HCT116 (cell line): ENCODE measurements around the gene ZNF423. TPM values are rescaled to one million over a fixed set of nuclear protein-coding genes. Genes with fewer than 3 reads are reported as not detected.

Experiments used
- ATAC-seq: fragments of 200-7000 bp; cut with Tn5 transposase; 2 replicates; pipeline ENCODE4 v1.9.1; 2020; ENCODE audit warnings: mild to moderate bottlenecking, moderate library complexity
- BruUV-seq: library from RNA; stranded (reverse); fragments of 400-500 nt; replicated peaks from 2 replicates; lab custom pipeline; 2021; lab: Mats Ljungman, UMichigan
- CTCF ChIA-PET: fragments of 300-600 bp; sonication (Branson Sonifier 250); formaldehyde crosslinking; loops from one replicate; lab custom pipeline; 2021; ENCODE audit warnings: antibody characterized with exemption; lab: Charles Lee
- POLR2A ChIA-PET: fragments of 300-600, 350-600 bp; sonication (Branson Sonifier 250); formaldehyde crosslinking; loops from one replicate; lab custom pipeline; 2021; ENCODE audit warnings: antibody characterized with exemption; lab: Charles Lee
- RAD21 ChIA-PET, 2 experiments: fragments of 300-600 bp; sonication (Branson Sonifier 250); formaldehyde crosslinking; loops; one replicate each; lab custom pipeline; 2023; ENCODE audit warnings: low total read pairs in 2 of 2; ENCODE audit not compliant: uncharacterized antibody in 2 of 2, unreplicated experiment in 2 of 2, low non-redundant PET in 1 of 2; lab: Charles Lee
- DNase-seq: peaks from one replicate; pipeline ENCODE4 v3.0.0-alpha.2; 2010; ENCODE audit warnings: low read depth, low spot score
- H2AFZ ChIP-seq: fragments of 200-600 bp; shearing (Covaris generic), sonication (generic); 2 replicates; pipeline ENCODE4 v1.6.1; 2017; ENCODE audit warnings: low read depth, mixed run types, mixed read lengths, antibody characterized with exemption, low read length; ENCODE audit not compliant: poor library complexity, severe bottlenecking
- H3K27ac ChIP-seq: 2 replicates; pipeline ENCODE4 v1.5.1; 2012; ENCODE audit warnings: low read depth, low read length
- H3K27me3 ChIP-seq: fragments of 200-600 bp; sonication (generic); 2 replicates; pipeline ENCODE4 v1.6.1; 2016; ENCODE audit warnings: mixed run types, low read length, mixed read lengths; ENCODE audit not compliant: insufficient read depth
- H3K36me3 ChIP-seq, 2 experiments: fragments of 200-500 bp in 1 of 2; fragments of 200-600 bp in 1 of 2; sonication (Bioruptor generic) in 1 of 2; sonication (generic) in 1 of 2; 2 replicates each; pipeline versions ENCODE4 v1.5.1 to v1.6.1; 2014 to 2016; ENCODE audit warnings: low read length in 2 of 2, inconsistent platforms in 1 of 2, mixed read lengths in 1 of 2, mixed run types in 1 of 2; ENCODE audit not compliant: insufficient read depth in 2 of 2, control insufficient read depth in 1 of 2
- H3K4me1 ChIP-seq, 2 experiments: fragments of 200-600 bp in 1 of 2; sonication (generic) in 1 of 2; 2 replicates each; pipeline versions ENCODE4 v1.5.1 to v1.6.1; 2012 to 2017; ENCODE audit warnings: low read length in 2 of 2, inconsistent platforms in 1 of 2, mild to moderate bottlenecking in 1 of 2, mixed read lengths in 1 of 2, mixed run types in 1 of 2, moderate library complexity in 1 of 2; ENCODE audit not compliant: insufficient read depth in 2 of 2, control insufficient read depth in 1 of 2
- H3K4me2 ChIP-seq: fragments of 200-600 bp; sonication (generic); 2 replicates; pipeline ENCODE4 v1.6.1; 2017; ENCODE audit warnings: mixed run types, low read length, mixed read lengths
- H3K4me3 ChIP-seq, 2 experiments: fragments of 200-600 bp in 1 of 2; sonication (generic) in 1 of 2; replicated peaks in 1 of 2; 2 replicates each; pipeline ENCODE4 v1.5.1; 2011 to 2016; ENCODE audit warnings: low read length in 2 of 2, control low read depth in 1 of 2, low read depth in 1 of 2, mild to moderate bottlenecking in 1 of 2, mixed read lengths in 1 of 2, mixed run types in 1 of 2
- H3K79me2 ChIP-seq: fragments of 200-600 bp; sonication (generic); 2 replicates; pipeline ENCODE4 v1.6.1; 2017; ENCODE audit warnings: mild to moderate bottlenecking, mixed run types, low read length, moderate library complexity, mixed read lengths; ENCODE audit not compliant: insufficient read depth
- H3K9ac ChIP-seq: fragments of 200-600 bp; sonication (generic); 2 replicates; pipeline ENCODE4 v1.6.1; 2016; ENCODE audit warnings: low read length, mixed read lengths
- H3K9me2 ChIP-seq: fragments of 200-600 bp; sonication (generic), shearing (Covaris generic); 2 replicates; pipeline ENCODE4 v1.6.1; 2017; ENCODE audit warnings: mixed run types, mild to moderate bottlenecking, moderate library complexity; ENCODE audit not compliant: insufficient read depth
- H3K9me3 ChIP-seq, 2 experiments: fragments of 200-500 bp in 1 of 2; fragments of 200-600 bp in 1 of 2; sonication (Bioruptor generic) in 1 of 2; sonication (generic) in 1 of 2; 2 replicates each; pipeline ENCODE4 v1.6.1; 2014 to 2017; ENCODE audit warnings: low read length in 2 of 2, mixed read lengths in 2 of 2, inconsistent platforms in 1 of 2, low read depth in 1 of 2, mild to moderate bottlenecking in 1 of 2, mixed run types in 1 of 2, moderate library complexity in 1 of 2; ENCODE audit not compliant: control insufficient read depth in 1 of 2, insufficient read depth in 1 of 2
- H4K20me1 ChIP-seq: fragments of 200-600 bp; sonication (generic), shearing (Covaris generic); 2 replicates; pipeline ENCODE4 v1.6.1; 2017; ENCODE audit warnings: mixed run types, mild to moderate bottlenecking, moderate library complexity; ENCODE audit not compliant: insufficient read depth
- CEBPB ChIP-seq: IDR thresholded peaks from 2 replicates; pipeline ENCODE4 v1.6.1; 2012; ENCODE audit warnings: low read depth
- EGR1 ChIP-seq: IDR thresholded peaks from 2 replicates; pipeline ENCODE4 v1.6.1; 2012; ENCODE audit warnings: low read depth
- ELF1 ChIP-seq: IDR thresholded peaks from 2 replicates; pipeline ENCODE4 v1.6.1; 2012; ENCODE audit warnings: low read depth, borderline replicate concordance
- EZH2 ChIP-seq: fragments of 200-600 bp; sonication (generic); IDR thresholded peaks from 2 replicates; pipeline ENCODE4 v1.6.1; 2017; ENCODE audit warnings: antibody characterized with exemption, mixed run types
- JUND ChIP-seq: IDR thresholded peaks from 2 replicates; pipeline ENCODE4 v1.6.1; 2012
- POLR2AphosphoS5 ChIP-seq: IDR thresholded peaks from 2 replicates; pipeline ENCODE4 v1.6.1; 2011; ENCODE audit warnings: mild to moderate bottlenecking, low read depth, low read length, moderate library complexity
- intact Hi-C: fragments of 100-400 bp; cut with micrococcal nuclease; formaldehyde crosslinking; loops from 2 replicates; pipeline ENCODE4 v1.10.0; 2022
- total RNA-seq: library from RNA; stranded (reverse); gene quantifications from one replicate; pipeline ENCODE4 v1.2.1, GENCODE V29; 2021; ENCODE audit not compliant: unreplicated experiment
- TF ChIP-seq, protein P1 (sequence below): IDR thresholded peaks from 2 replicates; pipeline ENCODE4 v1.6.1; 2012

Gene ZNF423
- total RNA-seq, 1 experiment from 2014 or later: 0.22 TPM

- H3K27ac ChIP-seq: no peak overlapping the region
- ChIA-PET RAD21 (no interaction called here), POLR2A (no interaction called here), CTCF (no interaction called here)
- H3K4me2 ChIP-seq: no peak overlapping the region
- H3K9me3 ChIP-seq: no peaks in the 10 kb centered on the region
- H3K27me3 ChIP-seq: no peaks in the 10 kb centered on the region
- H3K4me3 ChIP-seq: no peak overlapping the region
- H4K20me1 ChIP-seq: no peaks in the 10 kb centered on the region
- TF ChIP-seq EGR1 (no peak), ELF1 (no peak), POLR2AphosphoS5 (no peak)
- no TSS peak for BruUV-seq
- H3K9me2 ChIP-seq: no peaks in the 10 kb centered on the region
- H2AFZ ChIP-seq: no peak overlapping the region
- no peak for ATAC-seq
- no peak overlapping the region for H3K9ac ChIP-seq
- no peak for DNase-seq
- no peaks in the 10 kb centered on the region for H3K79me2 ChIP-seq
- intact Hi-C loops: no loop called here
- no peaks in the 10 kb centered on the region for H3K36me3 ChIP-seq
- no peaks in the 10 kb centered on the region for H3K4me1 ChIP-seq
Measured at GRCh38 chr16:49664221-49665215, 191.4 kb downstream of the ZNF423 start.

DNA sequence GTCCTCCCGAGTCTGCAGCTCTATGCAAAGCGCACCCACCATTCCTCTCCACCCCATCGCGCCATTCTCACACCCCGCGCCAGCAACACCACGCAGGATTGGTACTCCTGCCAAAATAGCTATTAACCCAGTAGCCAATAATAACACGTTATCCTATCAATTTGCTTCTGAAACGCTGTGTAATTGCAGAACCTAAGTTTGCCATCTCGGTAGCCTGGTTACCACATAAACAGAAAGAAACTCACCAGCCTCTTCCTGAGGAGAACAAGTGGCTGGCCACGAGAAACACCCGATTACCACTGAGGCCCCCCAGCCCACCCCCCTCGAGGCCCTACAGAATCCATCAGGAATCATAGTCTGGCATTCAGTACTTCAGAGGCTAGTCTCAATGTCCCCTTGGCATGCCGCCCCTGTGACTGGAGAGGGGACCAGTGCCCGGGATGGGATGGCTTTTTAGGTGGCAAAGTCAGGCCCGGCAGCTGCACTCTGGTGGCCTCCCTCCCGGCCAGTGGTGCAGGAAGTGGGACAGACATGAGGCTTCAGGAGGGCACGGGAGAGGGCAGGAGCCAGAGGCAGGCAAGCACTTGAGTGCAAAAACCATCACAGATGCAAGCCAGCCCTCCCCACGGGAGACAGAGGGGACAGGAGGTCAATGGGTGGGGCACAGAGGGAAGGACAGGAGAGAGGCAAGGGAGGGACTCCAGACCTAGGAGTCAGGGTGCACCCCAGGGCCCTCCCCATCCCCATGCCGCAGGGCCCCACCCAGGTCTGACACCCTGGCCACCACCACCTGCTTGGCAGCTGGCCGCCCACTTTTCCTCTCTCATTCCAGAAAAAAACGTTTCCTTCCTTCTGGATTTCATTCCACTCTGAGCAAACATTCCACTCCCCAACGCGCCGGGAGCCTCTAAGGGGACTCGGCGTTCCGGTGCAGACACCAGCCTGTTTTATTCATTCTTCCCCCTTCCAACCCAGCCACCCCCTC lies 192.5 kb downstream of the ZNF423 start:
- no peak for ATAC-seq
- no peak for TF ChIP-seq JUND
- no peak for TF ChIP-seq CEBPB
- no peak for TF ChIP-seq EZH2
- TF ChIP-seq, protein P1, sequence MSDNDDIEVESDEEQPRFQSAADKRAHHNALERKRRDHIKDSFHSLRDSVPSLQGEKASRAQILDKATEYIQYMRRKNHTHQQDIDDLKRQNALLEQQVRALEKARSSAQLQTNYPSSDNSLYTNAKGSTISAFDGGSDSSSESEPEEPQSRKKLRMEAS: no peak
- intact Hi-C loops: no loop called here
- H3K27ac ChIP-seq: no peak overlapping the region
- ChIA-PET RAD21 (no interaction called here), POLR2A (no interaction called here), CTCF (no interaction called here)
- H2AFZ ChIP-seq: no peak overlapping the region
- H4K20me1 ChIP-seq: no peaks in the 10 kb centered on the region
- H3K9me3 ChIP-seq: no peaks in the 10 kb centered on the region
- no peaks in the 10 kb centered on the region for H3K27me3 ChIP-seq
- H3K4me2 ChIP-seq: no peak overlapping the region
- no peak overlapping the region for H3K9ac ChIP-seq
- H3K9me2 ChIP-seq: no peaks in the 10 kb centered on the region
- H3K4me1 ChIP-seq: no peaks in the 10 kb centered on the region
- no peaks in the 10 kb centered on the region for H3K79me2 ChIP-seq
- H3K36me3 ChIP-seq: no peaks in the 10 kb centered on the region
- BruUV-seq: no TSS peak
- H3K4me3 ChIP-seq: no peak overlapping the region
- DNase-seq: no peak
